Measurements from ENCODE around the gene TRIM41.
A peak's percentile ranks its signal among the peaks of the same experiment; 100 is the strongest.

The TRIM41 gene

GRCh38 chr5:181235323-181235688, 12.2 kb downstream of the TRIM41 start (continued):
- TF ChIP-seq ZNF112 (tag by site-specific recombination; IDR thresholded peaks at IDR 0.05): no peak

GRCh38 chr5:181235689-181236366, 12.7 kb downstream of the TRIM41 start:
- no peak overlapping the region for H3K4me3 ChIP-seq (ENCODE audit: low read depth, low read length)
- no peaks in the 10 kb centered on the region for H3K9me3 ChIP-seq (ENCODE audit: control insufficient read depth, insufficient read depth, low read depth, low read length)
- peak overlapping the region; percentile 7; the same call in 1 of the 2 replicates for H3K27ac ChIP-seq (ENCODE audit: extremely low read depth, low read depth, low read length)
- ChIA-PET POLR2A (interaction anchor here (0.9 to 5.0 kb wide), 8 partner anchors 8 to 44 kb away, joined by 3 to 49 read pairs (median 8); partner anchors contain the start of genes RACK1, TRIM41, TRIM52 and TRIM7), CTCF (interaction anchor here (1.0 kb wide), 1 partner anchor 13 kb away, joined by 4 read pairs; the partner anchor contains the start of gene TRIM41)
- H3K4me1 ChIP-seq (ENCODE audit: control insufficient read depth, insufficient read depth, low read length): no peaks in the 10 kb centered on the region
- H3K36me3 ChIP-seq (ENCODE audit: control insufficient read depth in 2 of 2, insufficient read depth in 1 of 2, low read length in 2 of 2): peaks cover 36 to 92% of the 10 kb centered on the region in 2 experiments
- TF ChIP-seq ZSCAN23 (tag by site-specific recombination; IDR thresholded peaks at IDR 0.05) (no peak), ZBTB17 (tag by site-specific recombination; IDR thresholded peaks at IDR 0.05) (peak; percentile 4; the same call in 1 of the 2 replicates), PRDM10 (tag by site-specific recombination; IDR thresholded peaks at IDR 0.05) (peak; percentile 51; the same call in 1 of the 2 replicates), ZXDB (tag by site-specific recombination; IDR thresholded peaks at IDR 0.05) (0 out of 2 replicates have a peak, but pooled peaks have one; percentile 21), ZBTB44 (tag by site-specific recombination; IDR thresholded peaks at IDR 0.05) (peak; percentile 88), SCRT2 (tag by site-specific recombination; IDR thresholded peaks at IDR 0.05) (peak; percentile 55; the same call in 1 of the 2 replicates), ZNF692 (tag by site-specific recombination; IDR thresholded peaks at IDR 0.05) (0 out of 2 replicates have a peak, but pooled peaks have one; percentile 11), ZNF10 (tag by site-specific recombination; IDR thresholded peaks at IDR 0.05) (0 out of 2 replicates have a peak, but pooled peaks have one; percentile 32)
- TF ChIP-seq, protein P1, sequence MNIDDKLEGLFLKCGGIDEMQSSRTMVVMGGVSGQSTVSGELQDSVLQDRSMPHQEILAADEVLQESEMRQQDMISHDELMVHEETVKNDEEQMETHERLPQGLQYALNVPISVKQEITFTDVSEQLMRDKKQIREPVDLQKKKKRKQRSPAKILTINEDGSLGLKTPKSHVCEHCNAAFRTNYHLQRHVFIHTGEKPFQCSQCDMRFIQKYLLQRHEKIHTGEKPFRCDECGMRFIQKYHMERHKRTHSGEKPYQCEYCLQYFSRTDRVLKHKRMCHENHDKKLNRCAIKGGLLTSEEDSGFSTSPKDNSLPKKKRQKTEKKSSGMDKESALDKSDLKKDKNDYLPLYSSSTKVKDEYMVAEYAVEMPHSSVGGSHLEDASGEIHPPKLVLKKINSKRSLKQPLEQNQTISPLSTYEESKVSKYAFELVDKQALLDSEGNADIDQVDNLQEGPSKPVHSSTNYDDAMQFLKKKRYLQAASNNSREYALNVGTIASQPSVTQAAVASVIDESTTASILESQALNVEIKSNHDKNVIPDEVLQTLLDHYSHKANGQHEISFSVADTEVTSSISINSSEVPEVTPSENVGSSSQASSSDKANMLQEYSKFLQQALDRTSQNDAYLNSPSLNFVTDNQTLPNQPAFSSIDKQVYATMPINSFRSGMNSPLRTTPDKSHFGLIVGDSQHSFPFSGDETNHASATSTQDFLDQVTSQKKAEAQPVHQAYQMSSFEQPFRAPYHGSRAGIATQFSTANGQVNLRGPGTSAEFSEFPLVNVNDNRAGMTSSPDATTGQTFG (tag by site-specific recombination; IDR thresholded peaks at IDR 0.05; ENCODE audit: borderline replicate concordance): no peak

DNA sequence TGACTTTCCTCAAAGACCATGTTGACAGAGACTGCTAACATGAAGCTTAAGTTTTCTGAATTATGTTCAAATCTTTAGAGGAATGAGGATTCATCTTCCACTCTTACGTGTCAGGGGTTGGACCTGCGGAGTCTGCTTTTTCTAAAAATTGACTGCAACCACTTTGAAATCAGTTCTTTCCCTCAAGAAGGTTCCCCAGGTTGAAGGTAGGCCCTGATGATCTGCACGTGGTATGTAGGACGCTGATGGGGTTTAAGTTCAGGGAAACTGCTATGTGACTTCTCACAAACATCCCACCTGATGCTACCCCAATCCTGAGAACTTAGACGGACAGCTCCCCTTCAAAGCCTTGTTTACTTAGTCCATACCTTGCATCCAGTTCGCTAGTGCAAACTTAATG, 13.4 kb downstream of the TRIM41 start:
- H3K27ac ChIP-seq (ENCODE audit: extremely low read depth, low read depth, low read length): 0 out of 2 replicates have a peak overlapping the region, but pooled peaks have one; percentile 8
- no peaks in the 10 kb centered on the region for H3K4me1 ChIP-seq (ENCODE audit: control insufficient read depth, insufficient read depth, low read length)
- H3K9me3 ChIP-seq (ENCODE audit: control insufficient read depth, insufficient read depth, low read depth, low read length): no peaks in the 10 kb centered on the region
- peaks cover 41 to 92% of the 10 kb centered on the region in 2 experiments for H3K36me3 ChIP-seq (ENCODE audit: control insufficient read depth in 2 of 2, insufficient read depth in 1 of 2, low read length in 2 of 2)
- no peak overlapping the region for H3K4me3 ChIP-seq (ENCODE audit: low read depth, low read length)
- TF ChIP-seq ZNF202 (tag by site-specific recombination; IDR thresholded peaks at IDR 0.05; ENCODE audit: borderline replicate concordance) (no peak), ZEB2 (tag by site-specific recombination; IDR thresholded peaks at IDR 0.05) (peak; percentile 5; the same call in 1 of the 2 replicates), ZNF157 (tag by site-specific recombination; IDR thresholded peaks at IDR 0.05) (no peak), SCRT1 (tag by site-specific recombination; IDR thresholded peaks at IDR 0.05; ENCODE audit: borderline replicate concordance) (peak; percentile 48; the same call in 1 of the 2 replicates), ZFP3 (tag by site-specific recombination; IDR thresholded peaks at IDR 0.05; ENCODE audit: low read depth) (no peak), SCRT2 (tag by site-specific recombination; IDR thresholded peaks at IDR 0.05) (peak; percentile 48; the same call in 1 of the 2 replicates), ZNF274 (IDR thresholded peaks at IDR 0.05; ENCODE audit: low read length) (no peak), ZNF274 (tag by site-specific recombination; IDR thresholded peaks at IDR 0.05; ENCODE audit: borderline replicate concordance) (peak; percentile 91; the same call in 1 of the 2 replicates)
- CTCF ChIA-PET: interaction anchor here (1.0 kb wide), 1 partner anchor 14 kb away, joined by 4 read pairs; the partner anchor contains the start of gene TRIM41
- POLR2A ChIA-PET: interaction anchor here (1.0 to 5.0 kb wide), 4 partner anchors 9 to 29 kb away, joined by 3 to 49 read pairs (median 6); partner anchors contain the start of gene TRIM41
